MCF 10A (cell line): ENCODE data around the gene KCNQ5. TPM values are rescaled to one million over a fixed set of nuclear protein-coding genes. Genes with fewer than 3 reads are reported as not detected.

Experiments used
- BruUV-seq: library from RNA; stranded (reverse); fragments of 400-500 nt; replicated peaks from 2 replicates; lab custom pipeline; 2021; lab: Mats Ljungman, UMichigan
- CTCF ChIA-PET: fragments of 300-600 bp; sonication (Branson Sonifier 250); formaldehyde crosslinking; extraction: SDS; loops from one replicate; lab custom pipeline; 2021; ENCODE audit warnings: antibody characterized with exemption, inconsistent platforms; lab: Yijun Ruan, JAX
- POLR2A ChIA-PET: fragments of 300-600, 350-650 bp; sonication (Branson Sonifier 250); formaldehyde crosslinking; extraction: SDS; loops from one replicate; lab custom pipeline; 2020; ENCODE audit warnings: antibody characterized with exemption, inconsistent platforms; lab: Yijun Ruan, JAX
- DNase-seq: peaks from one replicate; pipeline ENCODE4 v3.0.0-alpha.2; 2018; ENCODE audit not compliant: unreplicated experiment
- H3K27ac Mint-ChIP-seq: one replicate; pipeline ENCODE4 v1.8.0; 2022; ENCODE audit warnings: mild to moderate bottlenecking, low read depth, mixed read lengths; ENCODE audit not compliant: unreplicated experiment
- H3K27me3 Mint-ChIP-seq: one replicate; pipeline ENCODE4 v1.8.0; 2022; ENCODE audit warnings: mixed read lengths; ENCODE audit not compliant: insufficient read depth, unreplicated experiment
- H3K36me3 Mint-ChIP-seq: one replicate; pipeline ENCODE4 v1.8.0; 2022; ENCODE audit warnings: mild to moderate bottlenecking, moderate library complexity, mixed read lengths; ENCODE audit not compliant: insufficient read depth, unreplicated experiment
- H3K4me1 Mint-ChIP-seq: one replicate; pipeline ENCODE4 v1.8.0; 2022; ENCODE audit warnings: mixed read lengths; ENCODE audit not compliant: insufficient read depth, unreplicated experiment
- H3K4me3 Mint-ChIP-seq: one replicate; pipeline ENCODE4 v1.8.0; 2022; ENCODE audit warnings: mild to moderate bottlenecking, moderate library complexity, mixed read lengths; ENCODE audit not compliant: unreplicated experiment
- H3K9me3 Mint-ChIP-seq: one replicate; pipeline ENCODE4 v1.8.0; 2022; ENCODE audit warnings: mixed read lengths; ENCODE audit not compliant: unreplicated experiment
- CTCF ChIP-seq: fragments of 200-600 bp; IDR thresholded peaks from one replicate; pipeline ENCODE4 v1.8.0; 2022; ENCODE audit warnings: antibody characterized with exemption, mild to moderate bottlenecking; ENCODE audit not compliant: unreplicated experiment
- intact Hi-C: fragments of 100-400 bp; cut with micrococcal nuclease; formaldehyde crosslinking; loops from 2 replicates; pipeline ENCODE4 v1.14.1; 2022
- total RNA-seq: library from RNA; stranded (reverse); gene quantifications from 2 replicates; pipeline ENCODE4 v1.2.3, GENCODE V29; 2022

KCNQ5 gene
- total RNA-seq, 1 experiment from 2014 or later = 10.3 TPM

- no peak for TF ChIP-seq CTCF
- Mint-ChIP-seq H3K9me3 (no peaks in the 10 kb centered on the region), H3K4me3 (no peak overlapping the region), H3K27ac (no peak overlapping the region), H3K27me3 (no peaks in the 10 kb centered on the region), H3K36me3 (no peaks in the 10 kb centered on the region), H3K4me1 (peaks cover 9% of the 10 kb centered on the region)
- intact Hi-C loops = no loop called here
- DNase-seq = no peak
- CTCF ChIA-PET = interaction anchor here (0.6 to 1.0 kb wide), 2 partner anchors 14 to 233 kb away, joined by 3 read pairs; no protein-coding TSS in a partner anchor
- POLR2A ChIA-PET = interaction anchor here (1.1 kb wide), 1 partner anchor 33 kb away, joined by 6 read pairs; no protein-coding TSS in a partner anchor
- BruUV-seq = no TSS peak
These were observed 199.0 kb downstream of the KCNQ5 start for GRCh38 chr6:72820906-72821305.

- CTCF ChIA-PET = interaction anchor here (1.0 kb wide), 1 partner anchor 33 kb away, joined by 6 read pairs; no protein-coding TSS in a partner anchor
- no peak overlapping the region for H3K4me3 Mint-ChIP-seq
- no peak overlapping the region for H3K27ac Mint-ChIP-seq
- no peaks in the 10 kb centered on the region for H3K36me3 Mint-ChIP-seq
- peaks cover 13% of the 10 kb centered on the region for H3K4me1 Mint-ChIP-seq
- no TSS peak for BruUV-seq
- intact Hi-C loops = no loop called here
- DNase-seq = no peak
- H3K9me3 Mint-ChIP-seq = no peaks in the 10 kb centered on the region
- H3K27me3 Mint-ChIP-seq = no peaks in the 10 kb centered on the region
- POLR2A ChIA-PET = interaction anchor here (0.5 kb wide), 1 partner anchor 128 kb away, joined by 3 read pairs; no protein-coding TSS in a partner anchor
- no peak for TF ChIP-seq CTCF
These were observed 200.2 kb downstream of the KCNQ5 start for GRCh38 chr6:72822023-72822422.

- H3K9me3 Mint-ChIP-seq = no peaks in the 10 kb centered on the region
- H3K36me3 Mint-ChIP-seq = no peaks in the 10 kb centered on the region
- no peak overlapping the region for H3K27ac Mint-ChIP-seq
- no peaks in the 10 kb centered on the region for H3K27me3 Mint-ChIP-seq
- intact Hi-C loops = no loop called here
- DNase-seq = no peak
- H3K4me3 Mint-ChIP-seq = no peak overlapping the region
- peaks cover 20% of the 10 kb centered on the region for H3K4me1 Mint-ChIP-seq
- POLR2A ChIA-PET = interaction anchor here (0.5 kb wide), 1 partner anchor 127 kb away, joined by 3 read pairs; no protein-coding TSS in a partner anchor
- TF ChIP-seq CTCF = no peak
- no TSS peak for BruUV-seq
- CTCF ChIA-PET = interaction anchor here (1.0 kb wide), 1 partner anchor 34 kb away, joined by 6 read pairs; no protein-coding TSS in a partner anchor
These were observed 200.8 kb downstream of the KCNQ5 start for GRCh38 chr6:72822691-72823090.

- no peak for TF ChIP-seq CTCF
- ChIA-PET CTCF (interaction anchor here (0.7 to 1.0 kb wide), 2 partner anchors 12 to 158 kb away, joined by 3 read pairs; no protein-coding TSS in a partner anchor), POLR2A (interaction anchor here (0.6 to 0.7 kb wide), 2 partner anchors 208 to 392 kb away, joined by 3 read pairs; no protein-coding TSS in a partner anchor)
- Mint-ChIP-seq H3K27ac (peak overlapping the region; percentile 88), H3K36me3 (no peaks in the 10 kb centered on the region), H3K9me3 (peaks cover 9% of the 10 kb centered on the region), H3K4me1 (peaks cover 25% of the 10 kb centered on the region), H3K4me3 (no peak overlapping the region), H3K27me3 (no peaks in the 10 kb centered on the region)
- intact Hi-C loops = no loop called here
- DNase-seq = no peak
- no TSS peak for BruUV-seq
These were observed 203.0 kb downstream of the KCNQ5 start for GRCh38 chr6:72824833-72825232.
